Nephron progenitor cell (in vitro differentiated cells): Measurements from ENCODE around the gene PCGF2.

Source experiments
- DNase-seq: peaks from one replicate; pipeline ENCODE4 v3.0.0; 2021
- H3K27ac Mint-ChIP-seq: 2 replicates; pipeline ENCODE4 v1.8.0; 2021; ENCODE audit warnings: mild to moderate bottlenecking, moderate library complexity, mixed read lengths
- H3K27me3 Mint-ChIP-seq: 2 replicates; pipeline ENCODE4 v1.8.0; 2021; ENCODE audit warnings: mild to moderate bottlenecking, low read depth, mixed read lengths; ENCODE audit not compliant: poor library complexity
- H3K36me3 Mint-ChIP-seq: 2 replicates; pipeline ENCODE4 v1.8.0; 2021; ENCODE audit warnings: low read depth, mixed read lengths
- H3K4me1 Mint-ChIP-seq: 2 replicates; pipeline ENCODE4 v1.8.0; 2021; ENCODE audit warnings: mixed read lengths
- H3K4me3 Mint-ChIP-seq: 2 replicates; pipeline ENCODE4 v1.8.0; 2021; ENCODE audit warnings: mild to moderate bottlenecking, moderate library complexity, mixed read lengths
- H3K9me3 Mint-ChIP-seq: 2 replicates; pipeline ENCODE4 v1.8.0; 2021; ENCODE audit warnings: mild to moderate bottlenecking, moderate library complexity, mixed read lengths
- TF ChIP-seq, protein P1 (sequence below): fragments of 200-600 bp; sonication (generic); IDR thresholded peaks from 2 replicates; pipeline ENCODE4 v1.5.0; 2021; ENCODE audit warnings: antibody characterized with exemption

PCGF2 gene

DNA sequence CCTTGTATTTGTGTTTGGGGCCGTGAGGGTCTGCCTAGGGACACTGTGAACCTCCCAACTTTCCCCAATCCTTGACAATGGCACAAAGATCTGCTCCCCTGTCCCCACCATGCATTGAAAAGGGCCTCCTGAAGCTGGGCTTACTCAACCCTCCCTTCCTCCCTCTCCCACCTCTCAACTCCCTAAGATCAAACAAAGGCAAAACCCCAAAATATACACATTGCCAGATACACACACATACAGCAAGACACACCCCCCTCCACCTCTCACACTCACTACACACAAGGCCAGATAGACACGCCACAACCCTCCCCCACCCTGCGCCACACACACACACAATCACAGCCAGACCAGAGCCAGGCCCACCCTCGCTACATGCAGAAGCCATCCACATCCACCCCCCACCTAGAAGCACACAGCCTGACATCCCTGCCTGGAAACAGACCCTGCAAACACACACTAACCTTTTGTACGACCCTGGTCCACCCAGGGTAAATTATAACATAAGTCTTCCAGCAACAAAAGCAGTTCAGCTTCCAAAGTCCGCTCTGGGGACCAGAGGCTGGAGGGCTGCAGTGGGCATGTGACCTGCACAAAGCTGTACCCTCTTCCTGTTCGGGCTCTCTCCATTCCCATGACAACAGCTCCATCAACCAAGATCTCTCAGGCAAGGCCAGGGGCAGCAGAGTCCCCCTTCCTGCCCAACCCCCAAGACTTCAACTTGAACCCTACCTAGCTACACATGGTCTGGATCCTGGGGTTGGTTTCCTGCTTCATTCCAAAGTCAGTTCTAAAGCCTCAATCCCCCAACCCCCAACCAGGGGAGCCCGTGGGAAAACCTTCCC lies 1.9 kb downstream of the PCGF2 start:
- H3K36me3 Mint-ChIP-seq = peaks cover 7% of the 10 kb centered on the region
- no peak for DNase-seq
- no peaks in the 10 kb centered on the region for H3K9me3 Mint-ChIP-seq
- TF ChIP-seq, protein P1, sequence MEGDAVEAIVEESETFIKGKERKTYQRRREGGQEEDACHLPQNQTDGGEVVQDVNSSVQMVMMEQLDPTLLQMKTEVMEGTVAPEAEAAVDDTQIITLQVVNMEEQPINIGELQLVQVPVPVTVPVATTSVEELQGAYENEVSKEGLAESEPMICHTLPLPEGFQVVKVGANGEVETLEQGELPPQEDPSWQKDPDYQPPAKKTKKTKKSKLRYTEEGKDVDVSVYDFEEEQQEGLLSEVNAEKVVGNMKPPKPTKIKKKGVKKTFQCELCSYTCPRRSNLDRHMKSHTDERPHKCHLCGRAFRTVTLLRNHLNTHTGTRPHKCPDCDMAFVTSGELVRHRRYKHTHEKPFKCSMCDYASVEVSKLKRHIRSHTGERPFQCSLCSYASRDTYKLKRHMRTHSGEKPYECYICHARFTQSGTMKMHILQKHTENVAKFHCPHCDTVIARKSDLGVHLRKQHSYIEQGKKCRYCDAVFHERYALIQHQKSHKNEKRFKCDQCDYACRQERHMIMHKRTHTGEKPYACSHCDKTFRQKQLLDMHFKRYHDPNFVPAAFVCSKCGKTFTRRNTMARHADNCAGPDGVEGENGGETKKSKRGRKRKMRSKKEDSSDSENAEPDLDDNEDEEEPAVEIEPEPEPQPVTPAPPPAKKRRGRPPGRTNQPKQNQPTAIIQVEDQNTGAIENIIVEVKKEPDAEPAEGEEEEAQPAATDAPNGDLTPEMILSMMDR = no peak
- H3K4me1 Mint-ChIP-seq = peaks cover 72% of the 10 kb centered on the region
- peak overlapping the region; percentile 3 for H3K27ac Mint-ChIP-seq
- H3K4me3 Mint-ChIP-seq = peak overlapping the region; percentile 98
- no peaks in the 10 kb centered on the region for H3K27me3 Mint-ChIP-seq

DNA sequence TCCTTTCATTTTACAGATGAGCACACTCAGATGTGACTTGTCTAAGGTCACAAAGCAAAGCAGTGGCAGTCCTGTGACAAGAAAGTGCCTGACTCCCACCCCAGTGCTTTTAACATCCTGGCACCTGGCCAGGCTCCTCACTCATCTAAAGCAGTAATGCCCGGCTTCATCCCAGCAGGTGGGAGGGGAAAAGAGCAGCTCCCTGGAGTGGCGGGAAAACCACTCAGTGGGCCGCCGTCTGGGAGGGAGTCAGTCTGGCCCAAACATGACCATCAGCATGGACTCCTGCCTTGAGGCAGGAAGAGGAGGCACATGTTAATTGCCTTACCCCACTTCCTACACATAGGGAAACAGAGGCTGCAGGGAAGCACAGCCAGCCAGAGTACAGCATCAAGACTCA lies 2.6 kb downstream of the PCGF2 start:
- TF ChIP-seq, protein P1 = no peak
- H3K4me1 Mint-ChIP-seq = peaks cover 72% of the 10 kb centered on the region
- H3K27me3 Mint-ChIP-seq = no peaks in the 10 kb centered on the region
- H3K36me3 Mint-ChIP-seq = peaks cover 13% of the 10 kb centered on the region
- peak overlapping the region; percentile 98 for H3K4me3 Mint-ChIP-seq
- DNase-seq = no peak
- no peak overlapping the region for H3K27ac Mint-ChIP-seq
- H3K9me3 Mint-ChIP-seq = no peaks in the 10 kb centered on the region

DNA sequence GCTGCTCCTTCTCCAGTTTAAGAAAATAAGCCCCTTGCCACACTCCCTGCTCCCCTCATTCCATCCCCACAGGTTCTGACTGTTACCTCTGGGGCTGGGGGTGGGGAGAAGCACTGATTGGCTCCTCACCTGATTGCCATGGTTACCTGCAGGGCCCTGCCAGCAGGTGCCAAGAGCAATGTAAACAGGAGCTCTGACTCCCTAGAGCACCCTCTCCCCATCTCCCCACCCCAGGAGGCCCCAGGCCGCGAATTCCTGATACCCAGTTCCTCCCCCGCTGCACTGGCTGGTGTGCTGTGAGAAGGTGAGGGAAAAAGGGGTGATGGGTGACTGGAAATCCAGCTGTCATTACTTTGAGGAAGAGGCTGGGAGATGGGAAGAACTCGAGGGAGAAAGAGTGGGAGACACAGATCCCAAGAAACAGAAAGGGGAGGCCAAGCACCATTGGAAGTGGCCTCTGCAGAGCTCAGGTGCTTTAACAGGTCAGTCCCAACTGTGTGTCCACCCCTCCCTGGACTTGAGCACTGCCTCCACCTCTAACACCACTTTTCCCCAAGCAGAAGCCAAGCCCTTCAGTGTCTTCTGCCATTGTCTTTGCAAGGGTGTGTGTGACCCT lies 4.5 kb downstream of the PCGF2 start:
- TF ChIP-seq, protein P1 = no peak
- DNase-seq = no peak
- H3K4me1 Mint-ChIP-seq = peaks cover 65% of the 10 kb centered on the region

DNA sequence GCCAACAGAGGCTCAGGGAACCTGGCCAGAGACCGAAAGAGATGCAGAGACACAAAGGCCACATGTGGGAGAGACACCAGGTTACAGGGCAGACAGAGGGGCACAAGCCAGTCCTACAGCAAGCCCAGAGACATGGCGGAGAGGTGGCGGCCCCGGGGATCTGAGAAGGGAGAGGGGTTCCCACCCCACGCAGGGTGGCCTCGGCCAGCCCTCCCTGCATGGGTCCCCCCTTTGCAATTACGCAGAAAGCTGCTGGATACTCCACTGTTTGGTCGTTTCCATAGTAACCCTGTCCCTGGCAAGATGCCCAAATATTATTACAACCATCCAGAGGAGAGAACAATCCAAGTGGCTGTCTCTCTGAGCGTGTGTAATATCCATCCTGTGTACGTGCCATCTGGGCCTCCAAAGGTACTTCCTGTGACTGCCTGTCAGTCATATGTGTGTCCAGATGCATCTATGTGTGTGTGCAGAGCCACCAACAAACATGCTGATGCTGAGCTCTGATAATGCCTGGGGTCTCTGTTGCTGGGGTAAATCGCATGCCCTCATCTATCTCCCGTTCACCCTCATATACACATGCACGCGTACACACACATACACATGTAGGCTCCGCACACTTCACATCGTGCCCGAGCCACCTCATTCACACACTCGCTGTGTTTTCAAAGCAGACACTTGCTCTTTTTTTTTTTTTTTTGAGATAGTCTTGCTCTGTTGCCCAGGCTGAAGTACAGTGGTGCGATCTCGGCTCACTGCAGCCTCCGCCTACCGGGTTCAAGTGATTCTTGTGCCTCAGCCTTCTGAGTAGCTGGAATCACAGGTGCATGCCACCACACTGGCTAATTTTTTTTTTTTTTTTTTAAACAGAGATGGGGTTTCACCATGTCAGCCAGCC lies 5.5 kb downstream of the PCGF2 start:
- Mint-ChIP-seq H3K4me1 (peaks cover 65% of the 10 kb centered on the region), H3K9me3 (no peaks in the 10 kb centered on the region), H3K4me3 (no peak overlapping the region), H3K36me3 (peaks cover 33% of the 10 kb centered on the region), H3K27me3 (no peaks in the 10 kb centered on the region), H3K27ac (no peak overlapping the region)
- DNase-seq = no peak
- TF ChIP-seq, protein P1 = no peak

More for the DNA sequence above, 4.5 kb downstream of the PCGF2 start:
- H3K4me3 Mint-ChIP-seq = peak overlapping the region; percentile 53
- no peaks in the 10 kb centered on the region for H3K9me3 Mint-ChIP-seq
- H3K27ac Mint-ChIP-seq = peak overlapping the region; percentile 71
- H3K27me3 Mint-ChIP-seq = no peaks in the 10 kb centered on the region
- H3K36me3 Mint-ChIP-seq = peaks cover 24% of the 10 kb centered on the region

DNA sequence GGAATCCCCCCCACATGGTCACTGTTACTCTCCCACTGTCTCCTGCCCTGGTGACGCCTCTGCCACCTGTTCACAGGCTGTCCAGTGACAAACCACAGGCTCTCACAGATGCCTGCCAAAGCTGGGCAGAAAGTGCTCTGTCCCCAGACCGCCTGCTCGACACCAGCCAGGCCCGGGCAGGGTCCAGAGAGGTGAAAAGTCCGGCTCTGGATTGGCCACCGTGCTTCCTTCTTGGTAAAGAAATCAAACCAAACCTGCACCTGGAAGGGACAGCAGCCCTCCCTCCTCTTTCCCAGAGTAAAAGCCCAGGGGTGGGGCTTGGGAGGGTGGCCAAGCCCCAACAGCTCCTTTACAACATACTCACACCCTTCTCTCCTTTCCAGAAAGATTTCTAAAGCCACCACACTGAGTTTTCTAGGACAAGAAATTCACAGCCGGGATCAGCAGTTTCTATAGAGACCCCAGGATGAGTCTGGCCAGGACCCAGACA lies 6.2 kb downstream of the PCGF2 start:
- Mint-ChIP-seq H3K36me3 (peaks cover 33% of the 10 kb centered on the region), H3K27ac (peak overlapping the region; percentile 44), H3K27me3 (no peaks in the 10 kb centered on the region), H3K9me3 (no peaks in the 10 kb centered on the region), H3K4me1 (peaks cover 64% of the 10 kb centered on the region), H3K4me3 (no peak overlapping the region)
- TF ChIP-seq, protein P1 = no peak
- DNase-seq = no peak
